GM19452 (cell line): ENCODE measurements around the gene LPCAT3.

Experiments
- ATAC-seq: cut with Tn5 transposase; IDR thresholded peaks from one replicate; pipeline ENCODE4 v1.9.1; 2021; ENCODE audit not compliant: unreplicated experiment

Gene LPCAT3

GRCh38 chr12:6941267-6941666, 77.0 kb downstream of the LPCAT3 start:
- no peak for ATAC-seq

- no peak for ATAC-seq
Observed at GRCh38 chr12:6939191-6939540, 79.1 kb downstream of the LPCAT3 start.

- no peak for ATAC-seq
Observed at GRCh38 chr12:6938353-6939190, 79.7 kb downstream of the LPCAT3 start.

DNA sequence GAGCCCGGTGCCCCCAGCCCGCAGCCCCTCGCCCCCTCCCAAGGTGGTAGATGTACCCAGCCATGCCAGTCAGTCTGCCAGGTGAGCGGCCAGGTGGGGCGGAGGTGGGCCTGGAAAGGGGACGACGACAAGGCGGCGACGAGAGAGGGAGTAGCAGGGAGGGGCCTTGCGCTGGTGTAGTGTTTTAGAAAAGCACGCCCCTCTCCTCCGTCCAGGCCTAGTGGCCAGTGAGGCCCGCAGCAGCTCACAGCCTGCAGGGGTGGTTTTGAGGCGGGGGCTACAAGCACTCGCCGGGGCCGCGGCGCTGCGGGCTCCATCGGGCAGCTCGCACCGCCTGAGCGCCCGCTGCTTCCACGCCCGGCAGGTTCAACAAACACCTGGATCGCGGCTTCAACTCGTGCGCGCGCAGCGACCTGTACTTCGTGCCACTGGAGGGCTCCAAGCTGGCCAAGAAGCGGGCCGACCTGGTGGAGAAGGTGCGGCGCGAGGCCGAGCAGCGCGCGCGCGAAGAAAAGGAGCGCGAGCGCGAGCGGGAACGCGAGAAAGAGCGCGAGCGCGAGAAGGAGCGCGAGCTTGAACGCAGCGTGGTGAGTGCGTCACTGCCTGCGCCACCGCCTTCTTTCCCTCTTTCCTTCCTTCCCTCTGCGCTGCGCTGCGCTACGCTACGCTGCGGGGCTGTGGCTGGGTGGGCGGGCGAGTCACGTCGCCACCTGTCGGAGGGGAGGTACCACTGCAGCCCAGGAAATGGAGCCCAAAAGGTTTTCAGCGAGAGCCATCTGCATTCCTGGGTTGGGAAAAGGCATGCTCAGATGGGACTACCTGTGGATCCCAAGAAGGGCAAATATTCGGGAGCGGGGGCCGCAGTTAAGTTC, 80.6 kb downstream of the LPCAT3 start:
- peak; percentile 87 for ATAC-seq

DNA sequence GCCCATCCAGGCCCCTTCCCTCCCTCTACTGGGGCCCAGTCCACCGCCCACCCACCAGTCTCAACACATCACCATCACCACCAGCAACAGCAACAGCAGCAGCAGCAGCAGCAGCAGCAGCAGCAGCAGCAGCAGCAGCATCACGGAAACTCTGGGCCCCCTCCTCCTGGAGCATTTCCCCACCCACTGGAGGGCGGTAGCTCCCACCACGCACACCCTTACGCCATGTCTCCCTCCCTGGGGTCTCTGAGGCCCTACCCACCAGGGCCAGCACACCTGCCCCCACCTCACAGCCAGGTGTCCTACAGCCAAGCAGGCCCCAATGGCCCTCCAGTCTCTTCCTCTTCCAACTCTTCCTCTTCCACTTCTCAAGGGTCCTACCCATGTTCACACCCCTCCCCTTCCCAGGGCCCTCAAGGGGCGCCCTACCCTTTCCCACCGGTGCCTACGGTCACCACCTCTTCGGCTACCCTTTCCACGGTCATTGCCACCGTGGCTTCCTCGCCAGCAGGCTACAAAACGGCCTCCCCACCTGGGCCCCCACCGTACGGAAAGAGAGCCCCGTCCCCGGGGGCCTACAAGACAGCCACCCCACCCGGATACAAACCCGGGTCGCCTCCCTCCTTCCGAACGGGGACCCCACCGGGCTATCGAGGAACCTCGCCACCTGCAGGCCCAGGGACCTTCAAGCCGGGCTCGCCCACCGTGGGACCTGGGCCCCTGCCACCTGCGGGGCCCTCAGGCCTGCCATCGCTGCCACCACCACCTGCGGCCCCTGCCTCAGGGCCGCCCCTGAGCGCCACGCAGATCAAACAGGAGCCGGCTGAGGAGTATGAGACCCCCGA, 81.4 kb downstream of the LPCAT3 start:
- no peak for ATAC-seq

DNA sequence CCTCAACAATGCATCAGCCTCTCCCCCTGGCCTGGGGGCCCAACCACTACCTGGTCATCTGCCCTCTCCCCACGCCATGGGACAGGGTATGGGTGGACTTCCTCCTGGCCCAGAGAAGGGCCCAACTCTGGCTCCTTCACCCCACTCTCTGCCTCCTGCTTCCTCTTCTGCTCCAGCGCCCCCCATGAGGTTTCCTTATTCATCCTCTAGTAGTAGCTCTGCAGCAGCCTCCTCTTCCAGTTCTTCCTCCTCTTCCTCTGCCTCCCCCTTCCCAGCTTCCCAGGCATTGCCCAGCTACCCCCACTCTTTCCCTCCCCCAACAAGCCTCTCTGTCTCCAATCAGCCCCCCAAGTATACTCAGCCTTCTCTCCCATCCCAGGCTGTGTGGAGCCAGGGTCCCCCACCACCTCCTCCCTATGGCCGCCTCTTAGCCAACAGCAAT, 82.1 kb downstream of the LPCAT3 start:
- no peak for ATAC-seq

DNA sequence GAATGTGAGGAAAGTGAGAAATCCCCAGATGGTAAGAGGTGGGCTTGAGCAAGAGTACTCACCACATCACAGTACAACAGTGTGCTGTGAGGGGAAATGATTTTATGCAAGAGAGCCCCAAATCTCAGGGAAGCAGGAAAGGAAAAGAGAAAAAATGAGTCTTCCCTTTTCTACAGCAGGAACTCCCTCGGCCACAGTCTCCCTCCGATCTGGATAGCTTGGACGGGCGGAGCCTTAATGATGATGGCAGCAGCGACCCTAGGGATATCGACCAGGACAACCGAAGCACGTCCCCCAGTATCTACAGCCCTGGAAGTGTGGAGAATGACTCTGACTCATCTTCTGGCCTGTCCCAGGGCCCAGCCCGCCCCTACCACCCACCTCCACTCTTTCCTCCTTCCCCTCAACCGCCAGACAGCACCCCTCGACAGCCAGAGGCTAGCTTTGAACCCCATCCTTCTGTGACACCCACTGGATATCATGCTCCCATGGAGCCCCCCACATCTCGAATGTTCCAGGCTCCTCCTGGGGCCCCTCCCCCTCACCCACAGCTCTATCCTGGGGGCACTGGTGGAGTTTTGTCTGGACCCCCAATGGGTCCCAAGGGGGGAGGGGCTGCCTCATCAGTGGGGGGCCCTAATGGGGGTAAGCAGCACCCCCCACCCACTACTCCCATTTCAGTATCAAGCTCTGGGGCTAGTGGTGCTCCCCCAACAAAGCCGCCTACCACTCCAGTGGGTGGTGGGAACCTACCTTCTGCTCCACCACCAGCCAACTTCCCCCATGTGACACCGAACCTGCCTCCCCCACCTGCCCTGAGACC, 82.7 kb downstream of the LPCAT3 start:
- ATAC-seq: no peak

DNA sequence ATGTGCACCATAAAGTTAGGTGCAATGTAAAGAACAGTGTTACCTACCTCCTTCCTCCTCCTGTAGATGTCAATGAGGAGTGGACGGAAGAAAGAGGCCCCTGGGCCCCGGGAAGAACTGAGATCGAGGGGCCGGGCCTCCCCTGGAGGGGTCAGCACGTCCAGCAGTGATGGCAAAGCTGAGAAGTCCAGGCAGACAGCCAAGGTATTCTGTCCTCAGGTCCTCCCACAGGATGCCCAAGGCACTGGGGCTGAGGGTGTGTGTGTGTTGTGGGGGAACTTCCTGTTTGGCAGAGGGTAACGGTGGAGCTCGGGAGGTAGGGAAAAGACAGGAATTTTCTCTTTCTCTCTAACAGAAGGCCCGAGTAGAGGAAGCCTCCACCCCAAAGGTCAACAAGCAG, 84.2 kb downstream of the LPCAT3 start:
- no peak for ATAC-seq

DNA sequence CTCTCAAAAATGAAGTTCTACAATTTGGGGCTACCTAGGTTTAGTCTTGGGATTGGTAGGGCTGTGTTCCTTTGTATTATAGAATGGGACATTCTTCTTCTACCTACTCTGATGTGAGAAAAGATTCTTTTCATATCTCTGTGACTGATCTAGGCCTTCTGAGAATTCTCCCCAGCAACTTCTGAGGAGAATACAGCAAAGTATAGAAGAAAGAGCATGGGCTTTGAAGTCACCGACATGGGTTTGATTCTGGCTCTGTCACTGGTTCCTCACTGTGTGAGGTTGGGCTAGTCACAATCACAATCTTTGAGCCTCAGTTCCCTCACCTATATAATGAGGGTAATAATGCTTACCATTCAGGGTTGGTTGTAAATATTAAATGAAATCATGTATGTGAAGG, 85.5 kb downstream of the LPCAT3 start:
- no peak for ATAC-seq

DNA sequence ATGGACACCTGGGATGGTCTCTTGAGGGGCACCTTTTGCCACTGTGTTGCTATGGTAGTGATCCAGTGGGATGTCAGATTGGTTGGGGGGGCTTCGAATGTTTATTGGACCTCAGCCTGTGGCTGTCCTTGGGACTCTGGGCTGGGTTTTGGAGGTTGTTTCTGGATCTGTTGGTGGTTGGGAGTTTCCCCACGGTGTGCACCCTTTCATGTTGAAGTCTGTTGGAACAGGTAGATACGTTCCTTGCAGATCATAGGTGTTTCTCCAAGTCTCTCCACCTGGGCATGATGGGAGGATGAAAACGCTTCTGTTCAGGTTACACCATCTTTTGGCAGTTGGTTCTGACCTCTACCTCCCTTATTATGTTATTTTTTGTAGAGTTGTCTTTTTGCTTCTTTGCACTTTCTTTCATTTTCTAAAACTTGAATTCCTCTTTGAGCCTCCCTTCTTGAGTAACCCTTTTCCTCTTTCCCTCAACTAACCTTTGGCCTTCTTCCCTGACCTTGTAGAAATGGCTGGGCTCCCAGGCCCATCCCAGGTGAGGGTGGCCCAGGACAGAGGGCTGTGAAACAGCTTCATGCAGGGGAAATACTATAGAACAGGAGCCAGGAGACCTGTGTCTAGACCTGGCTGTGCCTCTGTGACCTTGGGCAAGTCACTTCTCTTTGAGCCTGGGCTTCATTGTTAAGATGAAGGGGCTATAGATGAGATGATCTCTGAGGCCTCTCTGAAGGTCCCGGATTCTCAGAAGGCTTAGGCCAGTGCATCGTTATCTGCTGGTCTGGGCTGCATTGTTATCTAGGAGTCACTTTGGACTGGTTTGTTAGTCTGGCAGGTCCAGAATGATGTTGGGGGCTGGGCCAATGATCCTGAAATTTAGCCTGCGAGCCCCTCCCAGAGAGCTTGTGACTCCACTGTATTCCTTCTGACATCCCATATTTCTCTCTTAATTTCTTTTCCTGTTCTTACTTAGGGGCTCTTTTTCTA, 88.5 kb downstream of the LPCAT3 start:
- no peak for ATAC-seq

GRCh38 chr12:6928703-6929407, 89.4 kb downstream of the LPCAT3 start:
- ATAC-seq: no peak

DNA sequence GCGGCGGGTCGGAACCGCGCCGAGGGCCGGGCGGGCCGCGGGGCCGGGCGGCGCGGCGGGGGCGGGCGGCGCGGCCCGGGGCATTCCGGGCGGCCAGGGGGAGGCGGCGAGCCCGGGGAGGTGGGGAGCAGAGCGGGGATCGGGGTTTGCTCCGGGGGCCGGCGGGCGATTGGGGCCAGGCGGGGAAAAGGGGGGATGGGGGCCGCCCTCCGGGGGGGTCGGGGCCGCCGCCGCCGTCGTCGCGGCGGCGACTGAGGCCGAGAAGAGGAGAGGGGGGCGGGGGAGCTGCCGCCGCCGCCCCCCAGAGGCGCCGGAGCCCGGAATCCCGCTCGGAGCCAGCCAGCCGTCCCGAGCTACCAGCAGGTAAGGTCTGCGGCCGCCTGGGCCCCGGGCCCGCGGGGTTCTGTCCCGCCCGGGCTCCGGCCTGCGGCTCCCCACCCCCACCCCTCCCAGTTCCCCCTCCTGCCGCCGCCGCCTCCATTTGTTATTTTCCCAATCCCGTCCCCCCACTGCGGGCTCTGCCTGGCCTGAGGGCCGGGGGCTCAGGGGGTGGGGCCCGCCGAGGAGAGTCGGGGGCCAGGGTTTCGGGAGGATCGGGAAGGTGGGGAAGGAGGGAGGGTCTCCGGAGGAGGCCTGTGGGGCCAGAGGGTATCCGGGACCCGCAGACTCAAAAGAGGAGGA, 90.1 kb downstream of the LPCAT3 start:
- no peak for ATAC-seq

- ATAC-seq: no peak
Observed at GRCh38 chr12:6927379-6928021, 90.8 kb downstream of the LPCAT3 start, which contains the start of gene ATN1. Gene ATN1 (plus strand): TSS chr12:6927959. CDS start chr12:6934002, 6,043 bp downstream.
